K562 (cell line): ENCODE results near the gene NOXRED1. TPM values are rescaled to one million over a fixed set of nuclear protein-coding genes. Genes with fewer than 3 reads are reported as not detected.

Source experiments
- CBFA2T3 ChIP-seq: fragments of 450-650 bp; IDR thresholded peaks from 2 replicates; pipeline ENCODE4 v1.6.1; 2017
- CBX1 ChIP-seq: sonication (generic); IDR thresholded peaks from 2 replicates; pipeline ENCODE4 v1.6.1; 2016; ENCODE audit warnings: antibody characterized with exemption, low read depth, mild to moderate bottlenecking
- CBX3 ChIP-seq, 2 experiments: IDR thresholded peaks; 1 replicate in 1 of 2; 2 replicates in 1 of 2; pipeline ENCODE4 v1.6.1; 2012; ENCODE audit warnings: inconsistent platforms in 2 of 2, low read length in 2 of 2, borderline replicate concordance in 1 of 2, control low read depth in 1 of 2
- CREM ChIP-seq: IDR thresholded peaks from 2 replicates; pipeline ENCODE4 v1.6.1; 2014; ENCODE audit warnings: antibody characterized with exemption, low read depth
- ETV6 ChIP-seq, 3 experiments: fragments of 150-350 bp in 1 of 3; sonication (generic) in 1 of 3; formaldehyde crosslinking in 1 of 3; IDR thresholded peaks; 2 replicates each; pipeline versions ENCODE4 v1.6.1 to v1.8.0; 2014 to 2022; ENCODE audit warnings: borderline replicate concordance in 2 of 3, low read depth in 2 of 3, antibody characterized with exemption in 1 of 3, low read length in 1 of 3, mild to moderate bottlenecking in 1 of 3, missing genetic modification reagents in 1 of 3
- FOXA1 ChIP-seq: fragments of 450-650 bp; IDR thresholded peaks from 2 replicates; pipeline ENCODE4 v1.6.1; 2016; ENCODE audit warnings: mild to moderate bottlenecking, borderline replicate concordance
- GATA2 ChIP-seq: sonication (generic); formaldehyde crosslinking; IDR thresholded peaks from 2 replicates; pipeline ENCODE4 v1.4.0; 2020; ENCODE audit warnings: mild to moderate bottlenecking, missing genetic modification reagents
- GATAD2A ChIP-seq: fragments of 450-650 bp; IDR thresholded peaks from 2 replicates; pipeline ENCODE4 v1.6.1; 2017
- KAT2B ChIP-seq: IDR thresholded peaks from one replicate; pipeline ENCODE4 v1.6.1; 2012; ENCODE audit warnings: low read depth, mild to moderate bottlenecking, control low read depth, inconsistent platforms, low read length, moderate library complexity
- SAFB ChIP-seq: fragments of 200-400 bp; formaldehyde crosslinking; IDR thresholded peaks from 2 replicates; pipeline ENCODE4 v1.6.1; 2017; ENCODE audit warnings: low read depth, low read length, borderline replicate concordance
- SMAD3 ChIP-seq: fragments of 450-650 bp; formaldehyde crosslinking; conservative IDR thresholded peaks from 2 replicates; pipeline ENCODE4 v1.4.0; 2020; ENCODE audit warnings: mild to moderate bottlenecking
- THAP12 ChIP-seq: fragments of 250-450 bp; sonication (Bioruptor Pico); IDR thresholded peaks from 2 replicates; pipeline ENCODE4 v1.9.0; 2021; ENCODE audit warnings: mild to moderate bottlenecking, inconsistent platforms
- THRA ChIP-seq: fragments of 450-650 bp; IDR thresholded peaks from 2 replicates; pipeline ENCODE4 v1.6.1; 2017; ENCODE audit warnings: mild to moderate bottlenecking, moderate library complexity
- TSC22D4 ChIP-seq: fragments of 450-650 bp; IDR thresholded peaks from 2 replicates; pipeline ENCODE4 v1.6.1; 2016; ENCODE audit warnings: missing genetic modification characterization, missing biosample characterization, control low read depth
- ZNF263 ChIP-seq: sonication (generic); formaldehyde crosslinking; IDR thresholded peaks from 2 replicates; pipeline ENCODE4 v1.8.0; 2022; ENCODE audit warnings: mild to moderate bottlenecking, missing genetic modification reagents, borderline replicate concordance
- ZNF584 ChIP-seq: fragments of 200-800 bp; sonication (Bioruptor generic); IDR thresholded peaks from 2 replicates; pipeline ENCODE4 v1.6.1; 2016; ENCODE audit warnings: low read depth, mild to moderate bottlenecking, missing genetic modification characterization, missing compliant biosample characterization
- ZNF644 ChIP-seq: fragments of 200-800 bp; sonication (Bioruptor generic); IDR thresholded peaks from 2 replicates; pipeline ENCODE4 v1.6.1; 2016; ENCODE audit warnings: low read depth, missing genetic modification characterization, missing compliant biosample characterization
- polyA plus RNA-seq, 8 experiments: library from polyadenylated mRNA; depleted of rRNA in 4 of 8; stranded (reverse) in 5 of 8; unstranded in 3 of 8; fragments of >200 nt; fragmentation: Nextera tagmentation in 2 of 8; fragmentation: Illumina TruSeq in 1 of 8; extraction: Ambion mirVana in 2 of 8; extraction: Trizol in 1 of 8; gene quantifications; 2 replicates each; pipeline versions ENCODE4 v1.2.1 to v1.2.3, GENCODE V29; 2011 to 2014; ENCODE audit warnings: inconsistent platforms in 1 of 8, missing spikeins in 1 of 8
- total RNA-seq, 7 experiments: library from RNA; depleted of rRNA in 6 of 7; stranded (reverse); fragments of >200 nt in 6 of 7; fragmentation: Illumina TruSeq in 2 of 7; extraction: Trizol in 2 of 7; gene quantifications; 2 replicates each; pipeline versions ENCODE4 v1.2.1 to v1.2.3, GENCODE V29; 2011 to 2021; ENCODE audit warnings: low replicate concordance in 1 of 7
- TF ChIP-seq, protein P1 (sequence below): sonication (generic); formaldehyde crosslinking; IDR thresholded peaks from 2 replicates; pipeline ENCODE4 v1.8.1; 2023; ENCODE audit warnings: mild to moderate bottlenecking, missing genetic modification reagents
- TF ChIP-seq, protein P2 (sequence below): IDR thresholded peaks from 2 replicates; pipeline ENCODE4 v1.6.1; 2016; ENCODE audit warnings: missing genetic modification characterization, missing compliant biosample characterization

NOXRED1 gene
- total and polyA plus RNA-seq, 9 of the 15 experiments (the other 6 are each of a cell fraction or from before 2014, with no cell fraction given) = 0.15 to 0.85 (median 0.30) TPM

GRCh38 chr14:77406718-77407117 is 16.6 kb downstream of the NOXRED1 start (continued):
- TF ChIP-seq FOXA1 (no peak), GATAD2A (no peak), KAT2B (no peak), CREM (peak; percentile 52; the same call in 1 of the 2 replicates), SAFB (no peak), CBX3 (IDR thresholded peaks at IDR 0.05; ENCODE audit: borderline replicate concordance in 1 of 2, low read length in 2 of 2) (no peak), TSC22D4 (tag) (no peak), CBFA2T3 (no peak), THAP12 (CRISPR knock-in tag) (no peak), ETV6 (IDR thresholded peaks at IDR 0.05; ENCODE audit: borderline replicate concordance in 1 of 2, low read depth in 2 of 2, low read length in 1 of 2) (0 out of 4 replicates have a peak, but pooled peaks of 1 of the 2 experiments have one; percentile 22), ETV6 (CRISPR knock-in tag; IDR thresholded peaks at IDR 0.05; ENCODE audit: borderline replicate concordance) (no peak), GATA2 (CRISPR knock-in tag) (peak; percentile 43; the same call in 1 of the 2 replicates), ZNF584 (CRISPR knock-in tag) (no peak), ZNF644 (tag) (no peak), ZNF263 (no peak), SMAD3 (CRISPR knock-in tag) (no peak), THRA (no peak), CBX1 (no peak)
- TF ChIP-seq, protein P1, sequence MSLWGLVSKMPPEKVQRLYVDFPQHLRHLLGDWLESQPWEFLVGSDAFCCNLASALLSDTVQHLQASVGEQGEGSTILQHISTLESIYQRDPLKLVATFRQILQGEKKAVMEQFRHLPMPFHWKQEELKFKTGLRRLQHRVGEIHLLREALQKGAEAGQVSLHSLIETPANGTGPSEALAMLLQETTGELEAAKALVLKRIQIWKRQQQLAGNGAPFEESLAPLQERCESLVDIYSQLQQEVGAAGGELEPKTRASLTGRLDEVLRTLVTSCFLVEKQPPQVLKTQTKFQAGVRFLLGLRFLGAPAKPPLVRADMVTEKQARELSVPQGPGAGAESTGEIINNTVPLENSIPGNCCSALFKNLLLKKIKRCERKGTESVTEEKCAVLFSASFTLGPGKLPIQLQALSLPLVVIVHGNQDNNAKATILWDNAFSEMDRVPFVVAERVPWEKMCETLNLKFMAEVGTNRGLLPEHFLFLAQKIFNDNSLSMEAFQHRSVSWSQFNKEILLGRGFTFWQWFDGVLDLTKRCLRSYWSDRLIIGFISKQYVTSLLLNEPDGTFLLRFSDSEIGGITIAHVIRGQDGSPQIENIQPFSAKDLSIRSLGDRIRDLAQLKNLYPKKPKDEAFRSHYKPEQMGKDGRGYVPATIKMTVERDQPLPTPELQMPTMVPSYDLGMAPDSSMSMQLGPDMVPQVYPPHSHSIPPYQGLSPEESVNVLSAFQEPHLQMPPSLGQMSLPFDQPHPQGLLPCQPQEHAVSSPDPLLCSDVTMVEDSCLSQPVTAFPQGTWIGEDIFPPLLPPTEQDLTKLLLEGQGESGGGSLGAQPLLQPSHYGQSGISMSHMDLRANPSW (CRISPR knock-in tag) = no peak
- TF ChIP-seq, protein P2, sequence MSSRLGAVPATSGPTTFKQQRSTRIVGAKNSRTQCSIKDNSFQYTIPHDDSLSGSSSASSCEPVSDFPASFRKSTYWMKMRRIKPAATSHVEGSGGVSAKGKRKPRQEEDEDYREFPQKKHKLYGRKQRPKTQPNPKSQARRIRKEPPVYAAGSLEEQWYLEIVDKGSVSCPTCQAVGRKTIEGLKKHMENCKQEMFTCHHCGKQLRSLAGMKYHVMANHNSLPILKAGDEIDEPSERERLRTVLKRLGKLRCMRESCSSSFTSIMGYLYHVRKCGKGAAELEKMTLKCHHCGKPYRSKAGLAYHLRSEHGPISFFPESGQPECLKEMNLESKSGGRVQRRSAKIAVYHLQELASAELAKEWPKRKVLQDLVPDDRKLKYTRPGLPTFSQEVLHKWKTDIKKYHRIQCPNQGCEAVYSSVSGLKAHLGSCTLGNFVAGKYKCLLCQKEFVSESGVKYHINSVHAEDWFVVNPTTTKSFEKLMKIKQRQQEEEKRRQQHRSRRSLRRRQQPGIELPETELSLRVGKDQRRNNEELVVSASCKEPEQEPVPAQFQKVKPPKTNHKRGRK (tag) = no peak
